Measurements from ENCODE around the gene FGGY.

DNA sequence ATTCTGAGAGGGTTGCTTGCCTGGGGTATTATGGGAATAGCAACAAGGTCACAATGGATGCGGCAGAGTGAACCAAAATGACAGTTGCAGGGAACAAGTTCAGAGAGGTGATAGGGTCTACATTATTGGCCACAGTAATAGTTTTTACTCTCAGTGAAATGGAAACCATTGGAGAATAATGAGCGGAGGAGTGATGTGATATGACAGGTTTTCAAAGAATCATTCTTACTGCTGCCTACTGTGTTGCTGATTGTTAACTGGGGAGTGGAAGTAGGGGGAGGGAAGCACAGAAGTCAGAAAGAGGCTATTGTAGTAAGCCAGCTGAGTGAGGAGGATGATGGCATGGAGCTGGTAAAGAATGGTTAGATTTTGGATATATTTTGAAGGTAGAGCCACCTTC lies 322.7 kb downstream of the FGGY start:
- TF ChIP-seq, protein P1, sequence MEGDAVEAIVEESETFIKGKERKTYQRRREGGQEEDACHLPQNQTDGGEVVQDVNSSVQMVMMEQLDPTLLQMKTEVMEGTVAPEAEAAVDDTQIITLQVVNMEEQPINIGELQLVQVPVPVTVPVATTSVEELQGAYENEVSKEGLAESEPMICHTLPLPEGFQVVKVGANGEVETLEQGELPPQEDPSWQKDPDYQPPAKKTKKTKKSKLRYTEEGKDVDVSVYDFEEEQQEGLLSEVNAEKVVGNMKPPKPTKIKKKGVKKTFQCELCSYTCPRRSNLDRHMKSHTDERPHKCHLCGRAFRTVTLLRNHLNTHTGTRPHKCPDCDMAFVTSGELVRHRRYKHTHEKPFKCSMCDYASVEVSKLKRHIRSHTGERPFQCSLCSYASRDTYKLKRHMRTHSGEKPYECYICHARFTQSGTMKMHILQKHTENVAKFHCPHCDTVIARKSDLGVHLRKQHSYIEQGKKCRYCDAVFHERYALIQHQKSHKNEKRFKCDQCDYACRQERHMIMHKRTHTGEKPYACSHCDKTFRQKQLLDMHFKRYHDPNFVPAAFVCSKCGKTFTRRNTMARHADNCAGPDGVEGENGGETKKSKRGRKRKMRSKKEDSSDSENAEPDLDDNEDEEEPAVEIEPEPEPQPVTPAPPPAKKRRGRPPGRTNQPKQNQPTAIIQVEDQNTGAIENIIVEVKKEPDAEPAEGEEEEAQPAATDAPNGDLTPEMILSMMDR (IDR thresholded peaks at IDR 0.05; ENCODE audit: insufficient read depth, low read length, poor library complexity, severe bottlenecking), result no peak
- no peak for TF ChIP-seq EZH2phosphoT487 (conservative IDR thresholded peaks at IDR 0.05; ENCODE audit: low read length)
